Endothelial cell of umbilical vein (primary cell): ENCODE data around the gene NR1D2. TPM values are rescaled to one million over a fixed set of nuclear protein-coding genes. Genes with fewer than 3 reads are reported as not detected.

Source experiments
- BruUV-seq: library from RNA; stranded (reverse); fragments of 400-500 nt; replicated peaks from 2 replicates; lab custom pipeline; 2021; lab: Mats Ljungman, UMichigan
- CTCF ChIA-PET: fragments of 300-600, 350-600 bp; sonication (Branson Sonifier 250); formaldehyde crosslinking; loops from one replicate; lab custom pipeline; 2021; ENCODE audit warnings: antibody characterized with exemption, inconsistent platforms; lab: Charles Lee
- POLR2A ChIA-PET: fragments of 300-600, 350-600 bp; sonication (Branson Sonifier 250); formaldehyde crosslinking; loops from one replicate; lab custom pipeline; 2021; ENCODE audit warnings: antibody characterized with exemption, inconsistent platforms; lab: Charles Lee
- DNase-seq: peaks from one replicate; pipeline ENCODE4 v3.0.0-alpha.2; 2011; ENCODE audit warnings: low read depth, low spot score
- FAIRE-seq: peaks from 2 replicates; lab custom pipeline; 2011; peaks lifted over from hg19 to GRCh38; lab: Jason Lieb, UNC
- H2AFZ ChIP-seq: 2 replicates; pipeline ENCODE4 v1.6.0; 2012; ENCODE audit warnings: low read depth, low read length, control low read depth, inconsistent platforms
- H3K27ac ChIP-seq: 2 replicates; pipeline ENCODE4 v1.5.1; 2011; ENCODE audit warnings: low read depth, mild to moderate bottlenecking, control low read depth, low read length, moderate library complexity; ENCODE audit not compliant: insufficient read depth
- H3K27me3 ChIP-seq, 2 experiments: 2 replicates each; pipeline versions ENCODE4 v1.6.0 to v1.6.1; 2011; ENCODE audit warnings: low read length in 2 of 2, mixed read lengths in 1 of 2; ENCODE audit not compliant: control insufficient read depth in 2 of 2, insufficient read depth in 2 of 2
- H3K36me3 ChIP-seq, 2 experiments: 2 replicates in 1 of 2; 3 replicates in 1 of 2; pipeline ENCODE4 v1.5.1; 2011; ENCODE audit warnings: low read length in 2 of 2, mild to moderate bottlenecking in 1 of 2, moderate library complexity in 1 of 2; ENCODE audit not compliant: control insufficient read depth in 2 of 2, insufficient read depth in 2 of 2; ENCODE audit errors: extremely low read depth in 1 of 2
- H3K4me1 ChIP-seq: 3 replicates; pipeline ENCODE4 v1.5.1; 2011; ENCODE audit warnings: mild to moderate bottlenecking, low read length; ENCODE audit not compliant: control insufficient read depth, insufficient read depth; ENCODE audit errors: extremely low read depth
- H3K4me2 ChIP-seq: 2 replicates; pipeline ENCODE4 v1.6.1; 2011; ENCODE audit warnings: low read length, control low read depth, mixed read lengths; ENCODE audit not compliant: insufficient read depth
- H3K4me3 ChIP-seq, 3 experiments: fragments of 200-600 bp in 1 of 3; sonication (generic), shearing (Covaris generic) in 1 of 3; replicated peaks in 1 of 3; 2 replicates each; pipeline ENCODE4 v1.5.1; 2011 to 2016; ENCODE audit warnings: control low read depth in 3 of 3, low read length in 3 of 3, mild to moderate bottlenecking in 2 of 3, inconsistent platforms in 1 of 3, low read depth in 1 of 3, moderate library complexity in 1 of 3; ENCODE audit not compliant: insufficient read depth in 1 of 3
- H3K79me2 ChIP-seq: 2 replicates; pipeline ENCODE4 v1.6.0; 2012; ENCODE audit warnings: low read length, inconsistent platforms; ENCODE audit not compliant: control insufficient read depth, insufficient read depth
- H3K9ac ChIP-seq: replicated peaks from 2 replicates; pipeline ENCODE3; 2011; ENCODE audit warnings: low read length, control low read depth; ENCODE audit not compliant: insufficient read depth; ENCODE audit errors: extremely low read depth
- H3K9me1 ChIP-seq: replicated peaks from 3 replicates; pipeline ENCODE4 v1.6.0; 2011; ENCODE audit warnings: mild to moderate bottlenecking, low read length; ENCODE audit not compliant: control insufficient read depth, insufficient read depth; ENCODE audit errors: extremely low read depth
- H3K9me3 ChIP-seq: replicated peaks from 2 replicates; pipeline ENCODE4 v1.5.1; 2012; ENCODE audit warnings: low read length, inconsistent platforms; ENCODE audit not compliant: control insufficient read depth, insufficient read depth
- H4K20me1 ChIP-seq: replicated peaks from 2 replicates; pipeline ENCODE3; 2011; ENCODE audit warnings: mild to moderate bottlenecking, low read length; ENCODE audit not compliant: control insufficient read depth, insufficient read depth; ENCODE audit errors: extremely low read depth
- EZH2 ChIP-seq: IDR thresholded peaks from 2 replicates; pipeline ENCODE4 v1.6.1; 2012; ENCODE audit warnings: borderline replicate concordance, low read depth, mild to moderate bottlenecking, moderate library complexity, low read length, inconsistent platforms; ENCODE audit not compliant: severe bottlenecking
- FOS ChIP-seq: IDR thresholded peaks from 2 replicates; pipeline ENCODE4 v1.6.1; 2011; ENCODE audit warnings: mild to moderate bottlenecking, low read length, moderate library complexity, borderline replicate concordance; ENCODE audit not compliant: insufficient read depth
- GATA2 ChIP-seq: IDR thresholded peaks from 2 replicates; pipeline ENCODE4 v1.7.0; 2011; ENCODE audit warnings: low read depth, mild to moderate bottlenecking, moderate library complexity, mixed read lengths, low read length; ENCODE audit not compliant: insufficient read length, insufficient read depth
- JUN ChIP-seq: IDR thresholded peaks from 2 replicates; pipeline ENCODE4 v1.6.1; 2011; ENCODE audit warnings: borderline replicate concordance, low read depth; ENCODE audit not compliant: insufficient read length, insufficient read depth
- MYC ChIP-seq: IDR thresholded peaks from one replicate; pipeline ENCODE4 v1.6.1; 2011; ENCODE audit warnings: mild to moderate bottlenecking, low read depth, low read length
- POLR2A ChIP-seq: IDR thresholded peaks from 2 replicates; pipeline ENCODE4 v1.6.1; 2012; ENCODE audit warnings: low read depth, mild to moderate bottlenecking, control low read depth, low read length
- POLR2AphosphoS5 ChIP-seq: IDR thresholded peaks from 2 replicates; pipeline ENCODE4 v1.6.1; 2012; ENCODE audit warnings: low read depth, mild to moderate bottlenecking, control low read depth, low read length, moderate library complexity; ENCODE audit not compliant: insufficient read depth
- dilution Hi-C: fragments of 300-500 bp; cut with MboI; formaldehyde crosslinking; loops from one replicate; pipeline ENCODE4 v1.15.0; 2019; ENCODE audit warnings: low sequenced_read_pairs; ENCODE audit not compliant: extremely low pct_ligation_motif_present
- intact Hi-C: fragments of 100-400 bp; cut with micrococcal nuclease; formaldehyde crosslinking; loops from one replicate; pipeline ENCODE4 v1.10.0; 2022
- polyA plus RNA-seq, 4 experiments: library from polyadenylated mRNA; depleted of rRNA in 3 of 4; stranded (reverse) in 3 of 4; unstranded in 1 of 4; fragments of >200 nt; gene quantifications; 2 replicates each; pipeline versions ENCODE4 v1.2.1 to v1.2.3, GENCODE V29; 2011 to 2012; ENCODE audit warnings: missing spikeins in 1 of 4
- total RNA-seq: library from RNA; stranded (reverse); gene quantifications from 2 replicates; pipeline ENCODE4 v1.2.3, GENCODE V29; 2021
- TF ChIP-seq, protein P1 (sequence below), 2 donors: IDR thresholded peaks; 1 replicate in 1 of 2; 2 replicates in 1 of 2; pipeline ENCODE4 v1.5.1; 2011; ENCODE audit warnings: low read length in 2 of 2, mild to moderate bottlenecking in 2 of 2, moderate library complexity in 2 of 2, control low read depth in 1 of 2, inconsistent platforms in 1 of 2, low read depth in 1 of 2; ENCODE audit not compliant: insufficient read depth in 1 of 2; ENCODE audit errors: extremely low read depth in 1 of 2
- TF ChIP-seq, protein P2 (sequence below): IDR thresholded peaks from 2 replicates; pipeline ENCODE4 v1.6.1; 2011; ENCODE audit not compliant: insufficient read depth, insufficient read length

NR1D2 gene
- total and polyA plus RNA-seq, 2 donors (not counting 3 experiments of a cell fraction or from before 2014, with no cell fraction given): 4.3 to 14.6 TPM

DNA sequence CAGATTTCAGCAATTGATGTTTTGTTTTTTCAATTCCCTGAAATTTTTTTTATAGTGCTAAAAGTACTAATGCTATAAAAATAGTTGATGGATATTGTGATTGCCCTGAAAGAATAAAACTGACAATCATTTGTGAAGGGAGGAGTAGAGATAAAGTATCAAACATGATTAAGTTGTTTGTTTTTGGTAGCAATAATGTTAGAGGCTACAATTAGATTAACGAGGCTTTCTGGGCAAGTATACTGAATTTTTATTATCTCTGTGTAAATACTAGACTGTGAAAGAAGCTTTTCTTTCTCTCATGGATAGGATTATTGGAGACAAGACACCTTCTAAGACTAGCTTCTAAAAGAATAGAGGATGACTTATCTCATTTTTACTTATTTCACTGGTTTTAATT, 15.6 kb downstream of the NR1D2 start:
- dilution Hi-C loops (no loop called here), intact Hi-C loops (no loop called here)
- Histone ChIP-seq H2AFZ (no peak overlapping the region), H3K27me3 (no peaks in the 10 kb centered on the region), H3K79me2 (no peaks in the 10 kb centered on the region), H3K9ac (no peak overlapping the region), H3K36me3 (peaks cover 2 to 3% of the 10 kb centered on the region in 2 experiments), H3K9me1 (no peaks in the 10 kb centered on the region), H3K4me3 (no peak overlapping the region), H4K20me1 (no peaks in the 10 kb centered on the region), H3K9me3 (no peaks in the 10 kb centered on the region), H3K4me2 (no peak overlapping the region), H3K4me1 (peaks cover 21% of the 10 kb centered on the region), H3K27ac (no peak overlapping the region)
- no peak for TF ChIP-seq EZH2
- TF ChIP-seq, protein P1, sequence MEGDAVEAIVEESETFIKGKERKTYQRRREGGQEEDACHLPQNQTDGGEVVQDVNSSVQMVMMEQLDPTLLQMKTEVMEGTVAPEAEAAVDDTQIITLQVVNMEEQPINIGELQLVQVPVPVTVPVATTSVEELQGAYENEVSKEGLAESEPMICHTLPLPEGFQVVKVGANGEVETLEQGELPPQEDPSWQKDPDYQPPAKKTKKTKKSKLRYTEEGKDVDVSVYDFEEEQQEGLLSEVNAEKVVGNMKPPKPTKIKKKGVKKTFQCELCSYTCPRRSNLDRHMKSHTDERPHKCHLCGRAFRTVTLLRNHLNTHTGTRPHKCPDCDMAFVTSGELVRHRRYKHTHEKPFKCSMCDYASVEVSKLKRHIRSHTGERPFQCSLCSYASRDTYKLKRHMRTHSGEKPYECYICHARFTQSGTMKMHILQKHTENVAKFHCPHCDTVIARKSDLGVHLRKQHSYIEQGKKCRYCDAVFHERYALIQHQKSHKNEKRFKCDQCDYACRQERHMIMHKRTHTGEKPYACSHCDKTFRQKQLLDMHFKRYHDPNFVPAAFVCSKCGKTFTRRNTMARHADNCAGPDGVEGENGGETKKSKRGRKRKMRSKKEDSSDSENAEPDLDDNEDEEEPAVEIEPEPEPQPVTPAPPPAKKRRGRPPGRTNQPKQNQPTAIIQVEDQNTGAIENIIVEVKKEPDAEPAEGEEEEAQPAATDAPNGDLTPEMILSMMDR (IDR thresholded peaks at IDR 0.05; ENCODE audit: extremely low read depth in 1 of 2, insufficient read depth in 1 of 2, low read depth in 1 of 2, low read length in 2 of 2): no peak
- no peak for TF ChIP-seq GATA2
- TF ChIP-seq FOS: no peak
- TF ChIP-seq JUN: no peak
- TF ChIP-seq POLR2AphosphoS5: no peak
- TF ChIP-seq, protein P2, sequence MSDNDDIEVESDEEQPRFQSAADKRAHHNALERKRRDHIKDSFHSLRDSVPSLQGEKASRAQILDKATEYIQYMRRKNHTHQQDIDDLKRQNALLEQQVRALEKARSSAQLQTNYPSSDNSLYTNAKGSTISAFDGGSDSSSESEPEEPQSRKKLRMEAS: no peak
- TF ChIP-seq POLR2A: no peak
- TF ChIP-seq MYC: no peak
- DNase-seq (no peak), FAIRE-seq (no peak)
- no TSS peak for BruUV-seq
- CTCF ChIA-PET: interaction anchor here (1.1 kb wide), 1 partner anchor 70 kb away, joined by 4 read pairs; no protein-coding TSS in a partner anchor
- POLR2A ChIA-PET: interaction anchor here (1.6 kb wide), 1 partner anchor 44 kb away, joined by 5 read pairs; the partner anchor contains the start of genes NKIRAS1 and RPL15
